Measurements from ENCODE around the gene DPP6.

The DPP6 gene

GRCh38 chr7:154427533-154427932 lies 375.3 kb downstream of the DPP6 start:
- DNase-seq (ENCODE audit: extremely low spot score): no peak
- ChIA-PET CTCF (no interaction called here), POLR2A (no interaction called here)
- TF ChIP-seq L3MBTL2 (conservative IDR thresholded peaks at IDR 0.05) (no peak), HDGF (IDR thresholded peaks at IDR 0.05; ENCODE audit: borderline replicate concordance) (no peak), CTBP1 (IDR thresholded peaks at IDR 0.05; ENCODE audit: borderline replicate concordance) (no peak), NFRKB (IDR thresholded peaks at IDR 0.05) (no peak), SUZ12 (IDR thresholded peaks at IDR 0.05) (no peak), FOXK2 (IDR thresholded peaks at IDR 0.05) (no peak)

DNA sequence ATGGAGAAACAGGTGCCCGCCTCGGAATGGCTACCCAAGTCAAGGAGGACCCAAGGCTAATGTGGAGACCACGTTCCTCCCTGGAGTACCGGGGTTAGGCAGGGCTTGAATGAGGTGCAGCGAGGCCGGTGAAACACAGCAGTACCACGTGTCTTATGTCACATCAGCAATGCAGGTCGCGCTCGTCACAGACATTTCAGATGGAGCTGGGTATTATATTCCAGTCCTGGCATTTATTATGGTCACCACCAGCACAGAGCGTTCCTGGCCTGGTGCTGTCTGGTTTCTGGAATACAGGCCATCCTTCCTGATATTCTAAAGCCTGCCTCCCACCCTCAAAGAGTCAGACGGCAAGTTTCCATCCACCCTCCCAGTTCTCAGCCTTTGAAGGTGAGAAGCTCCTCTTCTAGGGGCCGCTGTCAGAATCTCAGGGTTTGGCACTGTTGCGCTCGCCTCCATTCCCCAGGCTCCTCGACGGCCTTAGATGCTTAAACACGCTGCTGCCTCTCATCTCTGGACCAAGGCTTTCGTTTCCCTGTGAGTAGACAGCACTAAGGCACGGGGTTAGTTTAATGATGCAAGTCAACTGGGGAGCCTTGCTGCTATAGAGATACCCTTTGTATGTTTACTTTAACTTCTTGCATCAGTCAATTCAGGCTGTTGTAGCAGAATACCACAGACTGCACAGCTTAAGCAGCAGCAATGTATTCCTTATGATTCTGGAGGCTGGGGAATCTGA lies 377.6 kb downstream of the DPP6 start:
- POLR2A ChIA-PET: no interaction called here
- CTCF ChIA-PET: no interaction called here
- no peak for DNase-seq (ENCODE audit: extremely low spot score)
- TF ChIP-seq HDGF (IDR thresholded peaks at IDR 0.05; ENCODE audit: borderline replicate concordance) (no peak), PKNOX1 (IDR thresholded peaks at IDR 0.05) (no peak), TARDBP (IDR thresholded peaks at IDR 0.05) (no peak), CTBP1 (IDR thresholded peaks at IDR 0.05; ENCODE audit: borderline replicate concordance) (no peak), LEF1 (IDR thresholded peaks at IDR 0.05; ENCODE audit: borderline replicate concordance) (no peak), ZNF384 (IDR thresholded peaks at IDR 0.05) (no peak), FOXM1 (IDR thresholded peaks at IDR 0.05; ENCODE audit: borderline replicate concordance) (no peak)

- POLR2A ChIA-PET: no interaction called here
- CTCF ChIA-PET: no interaction called here
- TF ChIP-seq ELF4 (IDR thresholded peaks at IDR 0.05): no peak
- 0 out of 2 replicates have a peak, but pooled peaks have one; percentile 4 for TF ChIP-seq PKNOX1 (IDR thresholded peaks at IDR 0.05)
These were observed 378.4 kb downstream of the DPP6 start for GRCh38 chr7:154430640-154431039.

GRCh38 chr7:154431045-154431444 lies 378.8 kb downstream of the DPP6 start:
- CTCF ChIA-PET: no interaction called here
- TF ChIP-seq FOXM1 (IDR thresholded peaks at IDR 0.05; ENCODE audit: borderline replicate concordance) (no peak), ARNT (IDR thresholded peaks at IDR 0.05) (no peak), L3MBTL2 (conservative IDR thresholded peaks at IDR 0.05) (no peak), CTBP1 (IDR thresholded peaks at IDR 0.05; ENCODE audit: borderline replicate concordance) (no peak), ELF4 (IDR thresholded peaks at IDR 0.05) (no peak), NFRKB (IDR thresholded peaks at IDR 0.05) (no peak)

More at GRCh38 chr7:154430640-154431039, 378.4 kb downstream of the DPP6 start:
- DNase-seq (ENCODE audit: extremely low spot score): no peak

DNA sequence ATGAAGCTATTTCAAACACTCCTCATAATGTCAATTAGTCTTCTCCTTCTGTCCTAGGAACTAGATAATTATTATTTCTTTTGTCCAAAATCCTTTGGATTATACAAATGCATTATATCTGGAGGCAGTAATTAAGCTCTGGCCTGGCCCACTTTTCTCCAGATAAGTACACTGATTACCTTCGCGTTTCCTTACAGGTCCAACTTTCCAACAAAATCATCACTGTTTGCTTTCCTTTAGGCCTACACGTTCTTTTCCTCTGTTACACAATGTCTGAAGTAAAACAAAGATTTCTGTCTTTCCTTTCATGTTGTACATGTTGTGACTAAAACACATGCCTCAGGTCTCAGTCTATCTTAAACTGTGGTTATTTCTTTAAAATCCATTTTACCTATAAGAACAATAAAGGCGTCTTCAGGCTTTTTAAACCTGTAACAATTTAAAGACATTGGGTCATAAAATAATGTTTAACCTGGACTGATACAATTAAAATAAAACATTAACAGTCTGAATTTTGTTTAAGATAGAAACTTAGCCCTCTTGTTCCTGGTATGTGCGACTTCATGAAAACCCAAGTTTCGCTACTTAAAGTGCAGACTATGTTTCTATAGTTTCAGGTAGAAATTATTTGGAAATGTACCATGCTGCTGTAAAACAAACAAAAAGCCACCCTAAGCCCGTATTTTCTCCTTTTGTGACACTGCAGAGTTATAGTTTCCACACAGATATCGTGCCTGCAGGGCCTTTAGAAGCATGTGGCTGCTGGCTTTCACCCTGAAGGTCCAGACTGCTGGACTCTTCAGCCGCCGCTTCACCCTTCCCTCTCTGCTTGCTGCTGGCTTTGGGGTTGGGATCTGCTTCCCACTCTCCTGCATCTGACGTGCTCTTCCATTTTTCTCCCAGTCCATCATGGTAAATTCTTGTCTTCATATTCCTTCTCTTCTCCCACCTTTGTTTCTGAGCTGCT lies 381.7 kb downstream of the DPP6 start:
- TF ChIP-seq L3MBTL2 (conservative IDR thresholded peaks at IDR 0.05) (no peak), ZNF384 (IDR thresholded peaks at IDR 0.05) (no peak), FOXK2 (IDR thresholded peaks at IDR 0.05) (no peak), LEF1 (IDR thresholded peaks at IDR 0.05; ENCODE audit: borderline replicate concordance) (no peak), SP1 (IDR thresholded peaks at IDR 0.05) (no peak), NFRKB (IDR thresholded peaks at IDR 0.05) (no peak), PKNOX1 (IDR thresholded peaks at IDR 0.05) (no peak), BHLHE40 (IDR thresholded peaks at IDR 0.05; ENCODE audit: borderline replicate concordance) (no peak), FOXM1 (IDR thresholded peaks at IDR 0.05; ENCODE audit: borderline replicate concordance) (no peak), SUZ12 (IDR thresholded peaks at IDR 0.05) (no peak), FOXA1 (IDR thresholded peaks at IDR 0.05) (no peak)
- no peak for DNase-seq (ENCODE audit: extremely low spot score)
- ChIA-PET POLR2A (no interaction called here), CTCF (no interaction called here)

More at GRCh38 chr7:154431045-154431444, 378.8 kb downstream of the DPP6 start:
- POLR2A ChIA-PET: no interaction called here
- no peak for DNase-seq (ENCODE audit: extremely low spot score)

DNA sequence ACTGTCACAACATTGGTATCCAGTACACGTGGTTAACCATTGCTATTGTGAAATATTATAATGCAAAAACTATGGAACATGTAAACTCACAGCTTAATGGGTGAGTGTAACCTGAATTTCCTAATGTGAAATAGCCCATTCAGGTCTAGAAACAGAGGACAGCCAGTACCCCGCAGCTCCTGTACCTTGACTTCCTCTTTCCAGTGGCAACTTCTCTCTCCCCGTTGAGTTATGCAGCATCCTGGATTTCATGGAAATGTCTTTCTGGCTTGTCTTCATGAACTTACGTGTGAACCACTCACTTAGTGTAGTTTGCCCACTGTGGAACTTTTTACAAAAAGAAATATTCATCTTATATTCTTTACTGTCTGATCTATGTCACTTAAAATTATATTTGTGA lies 384.4 kb downstream of the DPP6 start:
- TF ChIP-seq L3MBTL2 (conservative IDR thresholded peaks at IDR 0.05): no peak
- no peak for TF ChIP-seq FOXK2 (IDR thresholded peaks at IDR 0.05)
- TF ChIP-seq SUZ12 (IDR thresholded peaks at IDR 0.05): no peak
- TF ChIP-seq FOXA1 (IDR thresholded peaks at IDR 0.05): no peak
- no peak for TF ChIP-seq PKNOX1 (IDR thresholded peaks at IDR 0.05)
- TF ChIP-seq BHLHE40 (IDR thresholded peaks at IDR 0.05; ENCODE audit: borderline replicate concordance): no peak
- TF ChIP-seq TARDBP (IDR thresholded peaks at IDR 0.05): no peak
- TF ChIP-seq NFRKB (IDR thresholded peaks at IDR 0.05): no peak
- no peak for TF ChIP-seq CTBP1 (IDR thresholded peaks at IDR 0.05; ENCODE audit: borderline replicate concordance)
- no peak for TF ChIP-seq FOXM1 (IDR thresholded peaks at IDR 0.05; ENCODE audit: borderline replicate concordance)
- TF ChIP-seq ELF4 (IDR thresholded peaks at IDR 0.05): no peak
- TF ChIP-seq SP1 (IDR thresholded peaks at IDR 0.05): no peak
- no peak for TF ChIP-seq ZNF384 (IDR thresholded peaks at IDR 0.05)
- TF ChIP-seq LEF1 (IDR thresholded peaks at IDR 0.05; ENCODE audit: borderline replicate concordance): no peak
- TF ChIP-seq ARNT (IDR thresholded peaks at IDR 0.05): no peak
- TF ChIP-seq HDGF (IDR thresholded peaks at IDR 0.05; ENCODE audit: borderline replicate concordance): no peak
- ChIA-PET POLR2A (no interaction called here), CTCF (no interaction called here)
- DNase-seq (ENCODE audit: extremely low spot score): no peak

Measured in HEK293T (cell line).